ENCODE data around the gene POGLUT2. TPM values are rescaled to one million over a fixed set of nuclear protein-coding genes. Genes with fewer than 3 reads are reported as not detected.

Gene POGLUT2
- total RNA-seq, 1 experiment from 2014 or later = 22.5 TPM

- DNase-seq (ENCODE audit: low read depth) = no peak
Measured at GRCh38 chr13:102769679-102770078, 29.1 kb downstream of the POGLUT2 start.

GRCh38 chr13:102768909-102769308 is 29.9 kb downstream of the POGLUT2 start:
- DNase-seq (ENCODE audit: low read depth) = no peak

- DNase-seq (ENCODE audit: low read depth) = no peak
Measured at GRCh38 chr13:102763741-102764140, 35.0 kb downstream of the POGLUT2 start.

GRCh38 chr13:102761071-102761470 is 37.7 kb downstream of the POGLUT2 start:
- DNase-seq (ENCODE audit: low read depth) = no peak

- DNase-seq (ENCODE audit: low read depth) = no peak
Measured at GRCh38 chr13:102758842-102759241, 39.9 kb downstream of the POGLUT2 start.

GRCh38 chr13:102757006-102757405 is 41.8 kb downstream of the POGLUT2 start:
- DNase-seq (ENCODE audit: low read depth) = no peak

- no peak for DNase-seq (ENCODE audit: low read depth)
Measured at GRCh38 chr13:102751886-102752285, 46.9 kb downstream of the POGLUT2 start.

GRCh38 chr13:102742506-102742905 is 56.3 kb downstream of the POGLUT2 start:
- DNase-seq (ENCODE audit: low read depth) = no peak

GRCh38 chr13:102742101-102742500 is 56.7 kb downstream of the POGLUT2 start:
- DNase-seq (ENCODE audit: low read depth) = no peak

Other genes starting within 250 kb of the POGLUT2 start
- 43.3 and 52.6 TPM in 2 replicates for gene TPP2, start 202.0 kb downstream of the POGLUT2 start, total RNA-seq (2014; rRNA removed; shearing (Covaris generic))
- gene METTL21C, start 103.9 kb downstream of the POGLUT2 start, total RNA-seq (2014; rRNA removed; shearing (Covaris generic)) = not detected in 2 replicates
- 56.6 and 59.6 TPM in 2 replicates for gene TEX30, start 25.2 kb downstream of the POGLUT2 start, total RNA-seq (2014; rRNA removed; shearing (Covaris generic))
- gene BIVM, start 143 bp upstream of the POGLUT2 start, total RNA-seq (2014; rRNA removed; shearing (Covaris generic)) = 9.2 and 13.3 TPM in 2 replicates
- gene ERCC5, start 47.1 kb upstream of the POGLUT2 start, total RNA-seq (2014; rRNA removed; shearing (Covaris generic)) = 35.4 and 37.6 TPM in 2 replicates